Measurements from ENCODE around the gene FAM72A. TPM values are rescaled to one million over a fixed set of nuclear protein-coding genes. Genes with fewer than 3 reads are reported as not detected.
"Not testable (repeated sequence)": the region's sequence is repeated elsewhere in the genome, so short reads cannot be mapped to it uniquely, and the experiment has no call there.

The FAM72A gene
- total and polyA plus RNA-seq, 2 of the 4 experiments (the other 2 are of a cell fraction), result 2.2 to 5.0 TPM

GRCh38 chr1:206225386-206225785 lies 22.7 kb upstream of the FAM72A start:
- H2AK9ac ChIP-seq (replicated peaks; ENCODE audit: low read depth, low read length, poor library complexity); H2BK20ac ChIP-seq (ENCODE audit: low read depth, low read length); ATAC-seq (ENCODE audit: low read depth); H3K56ac ChIP-seq (ENCODE audit: extremely low read depth, insufficient read depth, low read length); H3K4me1 ChIP-seq (ENCODE audit: control insufficient read depth, insufficient read depth, low read length); H3K4me3 ChIP-seq (ENCODE audit: insufficient read depth, low read depth, low read length); H4K20me1 ChIP-seq (ENCODE audit: insufficient read depth, low read length); intact Hi-C loops (cut with micrococcal nuclease); dilution Hi-C loops (cut with HindIII; ENCODE audit: low sequenced_read_pairs, unreplicated experiment); H3K23ac ChIP-seq (ENCODE audit: low read depth, low read length); H3K36me3 ChIP-seq (ENCODE audit: control insufficient read depth, insufficient read depth, low read length); H3K14ac ChIP-seq (replicated peaks; ENCODE audit: low read depth, low read length); H2BK120ac ChIP-seq (ENCODE audit: low read depth, low read length); in situ Hi-C loops (cut with MboI; ENCODE audit: low sequenced_read_pairs); H2AK5ac ChIP-seq (ENCODE audit: low read depth, low read length); H3K27ac ChIP-seq (ENCODE audit: insufficient read depth, low read length); POLR2A ChIA-PET (ENCODE audit: unreplicated experiment); H2AFZ ChIP-seq (replicated peaks; ENCODE audit: low read length, poor library complexity); H4K8ac ChIP-seq (ENCODE audit: low read depth in 2 of 2, low read length in 2 of 2); DNase-seq; H3K79me1 ChIP-seq (ENCODE audit: low read depth in 1 of 2, low read length in 2 of 2); H3K9ac ChIP-seq (ENCODE audit: low read depth, low read length); BruUV-seq (replicated peaks); H4K5ac ChIP-seq (ENCODE audit: low read depth, low read length); H3K9me1 ChIP-seq (ENCODE audit: insufficient read depth, low read length); H4K91ac ChIP-seq (ENCODE audit: insufficient read depth, low read depth, low read length); H3K18ac ChIP-seq (ENCODE audit: low read depth, low read length); H3K27me3 ChIP-seq (ENCODE audit: control insufficient read depth, insufficient read depth, low read length); H2BK5ac ChIP-seq (ENCODE audit: low read depth, low read length, poor library complexity, severe bottlenecking); H3K9me3 ChIP-seq (ENCODE audit: control insufficient read depth, insufficient read depth, low read length); H3K4me2 ChIP-seq (ENCODE audit: low read depth, low read length); H3K4ac ChIP-seq (ENCODE audit: low read depth, low read length); CTCF ChIA-PET; H2BK15ac ChIP-seq (ENCODE audit: low read depth, low read length): not testable (repeated sequence)
- no CpG with 5 or more reads among the region's 4 CpGs for WGBS, 2 experiments (ENCODE audit: extremely low coverage in 2 of 2, insufficient read length in 1 of 2)

- H2BK15ac ChIP-seq (ENCODE audit: low read depth, low read length); H3K9me1 ChIP-seq (ENCODE audit: insufficient read depth, low read length); H3K23ac ChIP-seq (ENCODE audit: low read depth, low read length); H3K4ac ChIP-seq (ENCODE audit: low read depth, low read length); H3K4me3 ChIP-seq (ENCODE audit: insufficient read depth, low read depth, low read length); ATAC-seq (ENCODE audit: low read depth); H3K9me3 ChIP-seq (ENCODE audit: control insufficient read depth, insufficient read depth, low read length); H3K27me3 ChIP-seq (ENCODE audit: control insufficient read depth, insufficient read depth, low read length); CTCF ChIA-PET; H3K27ac ChIP-seq (ENCODE audit: insufficient read depth, low read length); H4K8ac ChIP-seq (ENCODE audit: low read depth in 2 of 2, low read length in 2 of 2); BruUV-seq (replicated peaks); H3K4me1 ChIP-seq (ENCODE audit: control insufficient read depth, insufficient read depth, low read length); H2BK20ac ChIP-seq (ENCODE audit: low read depth, low read length); H3K56ac ChIP-seq (ENCODE audit: extremely low read depth, insufficient read depth, low read length); DNase-seq; dilution Hi-C loops (cut with HindIII; ENCODE audit: low sequenced_read_pairs, unreplicated experiment); intact Hi-C loops (cut with micrococcal nuclease); H4K20me1 ChIP-seq (ENCODE audit: insufficient read depth, low read length); in situ Hi-C loops (cut with MboI; ENCODE audit: low sequenced_read_pairs); H3K14ac ChIP-seq (replicated peaks; ENCODE audit: low read depth, low read length); H3K36me3 ChIP-seq (ENCODE audit: control insufficient read depth, insufficient read depth, low read length); H4K91ac ChIP-seq (ENCODE audit: insufficient read depth, low read depth, low read length); POLR2A ChIA-PET (ENCODE audit: unreplicated experiment); H2AFZ ChIP-seq (replicated peaks; ENCODE audit: low read length, poor library complexity); H2AK5ac ChIP-seq (ENCODE audit: low read depth, low read length); H3K9ac ChIP-seq (ENCODE audit: low read depth, low read length); H3K18ac ChIP-seq (ENCODE audit: low read depth, low read length); H2BK5ac ChIP-seq (ENCODE audit: low read depth, low read length, poor library complexity, severe bottlenecking); H2AK9ac ChIP-seq (replicated peaks; ENCODE audit: low read depth, low read length, poor library complexity); H4K5ac ChIP-seq (ENCODE audit: low read depth, low read length); H2BK120ac ChIP-seq (ENCODE audit: low read depth, low read length); H3K79me1 ChIP-seq (ENCODE audit: low read depth in 1 of 2, low read length in 2 of 2); H3K4me2 ChIP-seq (ENCODE audit: low read depth, low read length): not testable (repeated sequence)
- no CpG with 5 or more reads among the region's 6 CpGs for WGBS, 2 experiments (ENCODE audit: extremely low coverage in 2 of 2, insufficient read length in 1 of 2)
These were observed 21.6 kb upstream of the FAM72A start for GRCh38 chr1:206224190-206224776.
